Activated naive CD4-positive, alpha-beta T cell (primary cell): ENCODE results near the gene SLC2A13.
A peak's percentile ranks its signal among the peaks of the same experiment; 100 is the strongest.
"Not testable (repeated sequence)": the region's sequence is repeated elsewhere in the genome, so short reads cannot be mapped to it uniquely, and the experiment has no call there.

Experiments used
- DNase-seq, 4 experiments: peaks; one replicate each; lab custom pipeline; 2025; lab: John Stamatoyannopoulos, UW

The SLC2A13 gene

GRCh38 chr12:40034712-40035111 is 71.2 kb downstream of the SLC2A13 start:
- no peak for DNase-seq

GRCh38 chr12:40034156-40034555 is 71.7 kb downstream of the SLC2A13 start:
- no peak for DNase-seq

- no peak for DNase-seq
Observed at GRCh38 chr12:40033242-40033630, 72.6 kb downstream of the SLC2A13 start.

GRCh38 chr12:40032433-40033241 is 73.2 kb downstream of the SLC2A13 start:
- DNase-seq, result no peak

GRCh38 chr12:40031965-40032364 is 73.9 kb downstream of the SLC2A13 start:
- DNase-seq, result no peak

- DNase-seq, result not testable (repeated sequence)
Observed at GRCh38 chr12:40030970-40031369, 74.9 kb downstream of the SLC2A13 start.

- DNase-seq, result no peak
Observed at GRCh38 chr12:40028296-40028695, 77.6 kb downstream of the SLC2A13 start.

GRCh38 chr12:40022850-40023249 is 83.0 kb downstream of the SLC2A13 start:
- no peak for DNase-seq

- no peak for DNase-seq
Observed at GRCh38 chr12:40020261-40020691, 85.6 kb downstream of the SLC2A13 start.

- DNase-seq, result no peak
Observed at GRCh38 chr12:40017488-40017887, 88.4 kb downstream of the SLC2A13 start.

- no peak for DNase-seq
Observed at GRCh38 chr12:40016980-40017379, 88.9 kb downstream of the SLC2A13 start.

- no peak for DNase-seq
Observed at GRCh38 chr12:40015881-40016280, 90.0 kb downstream of the SLC2A13 start.

- no peak for DNase-seq
Observed at GRCh38 chr12:40015345-40015744, 90.5 kb downstream of the SLC2A13 start.

- no peak for DNase-seq
Observed at GRCh38 chr12:40013847-40014246, 92.0 kb downstream of the SLC2A13 start.

- no peak for DNase-seq
Observed at GRCh38 chr12:40013292-40013691, 92.6 kb downstream of the SLC2A13 start.

- no peak for DNase-seq
Observed at GRCh38 chr12:40012711-40013110, 93.2 kb downstream of the SLC2A13 start.

GRCh38 chr12:40011775-40012129 is 94.1 kb downstream of the SLC2A13 start:
- no peak for DNase-seq

GRCh38 chr12:40010899-40011774 is 94.7 kb downstream of the SLC2A13 start:
- DNase-seq, result peak in 1 of 4 experiments; percentile 14

- no peak for DNase-seq
Observed at GRCh38 chr12:40002178-40003169, 103.4 kb downstream of the SLC2A13 start.

GRCh38 chr12:40001406-40001805 is 104.5 kb downstream of the SLC2A13 start:
- DNase-seq, result no peak

GRCh38 chr12:40000884-40001283 is 105.0 kb downstream of the SLC2A13 start:
- no peak for DNase-seq

- DNase-seq, result no peak
Observed at GRCh38 chr12:39993268-39993667, 112.6 kb downstream of the SLC2A13 start.
